Embryonic facial prominence (tissue), 1 donor: ENCODE data around the gene ZNF672.
"Not testable (repeated sequence)": the region's sequence is repeated elsewhere in the genome, so short reads cannot be mapped to it uniquely, and the experiment has no call there.

Experiments
- DNase-seq: peaks from one replicate; pipeline ENCODE4 v3.0.0-alpha.2; 2016; ENCODE audit errors: extremely low spot score

The ZNF672 gene

DNA sequence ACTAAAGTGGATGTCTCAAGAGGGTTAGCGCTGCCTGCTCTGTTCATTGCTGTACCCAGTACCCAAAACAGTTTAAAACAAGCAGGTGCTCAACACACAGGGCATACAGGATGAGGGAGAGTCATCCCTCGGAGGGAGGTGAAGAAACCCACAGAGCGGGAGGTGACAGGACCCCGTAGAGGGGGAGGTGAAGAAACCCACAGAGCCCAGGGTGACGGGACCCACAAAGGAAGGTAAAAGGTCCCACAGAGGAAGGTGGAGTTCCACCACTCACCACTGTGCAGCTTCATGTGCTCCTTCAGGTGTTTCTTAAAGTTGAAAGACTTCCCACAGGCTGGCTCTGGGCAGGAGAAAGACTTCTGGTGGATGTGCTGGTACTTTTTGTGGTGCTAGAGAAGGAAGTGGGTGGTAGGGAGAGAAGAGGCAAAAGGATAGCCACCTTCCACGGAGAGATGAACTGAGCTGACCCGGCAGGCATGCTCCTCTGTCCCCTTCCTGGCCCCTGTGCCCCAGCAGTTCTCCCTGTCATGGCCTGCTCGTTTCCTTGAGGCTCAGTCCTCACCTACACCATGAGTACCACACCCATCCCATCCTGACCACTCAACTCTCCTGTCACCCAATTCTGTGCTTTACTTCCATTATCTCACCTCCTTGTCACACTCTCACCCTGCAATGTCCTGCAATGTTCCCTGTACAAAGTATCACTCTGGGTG lies 15.8 kb downstream of the ZNF672 start:
- DNase-seq: no peak

DNA sequence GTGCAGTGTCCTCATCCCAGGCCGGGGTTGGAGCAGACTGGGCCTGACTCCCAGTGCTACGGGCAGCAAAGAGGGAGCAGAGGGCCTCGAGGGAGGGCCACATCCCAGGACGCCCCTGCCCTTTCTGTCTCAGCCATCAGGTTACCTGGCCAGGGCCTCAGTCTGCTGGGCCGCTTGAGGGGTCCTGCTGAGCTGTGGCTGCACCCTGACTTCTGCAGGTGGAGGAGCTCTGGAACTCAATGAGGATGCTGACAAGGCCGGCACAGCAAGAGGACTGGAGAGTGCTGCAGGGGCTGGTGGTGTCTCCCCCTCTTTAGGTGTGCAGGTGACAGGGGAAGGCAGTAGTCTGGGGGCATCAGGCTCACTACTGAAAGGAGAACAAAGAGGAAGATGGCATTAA lies 17.6 kb downstream of the ZNF672 start:
- no peak for DNase-seq

DNA sequence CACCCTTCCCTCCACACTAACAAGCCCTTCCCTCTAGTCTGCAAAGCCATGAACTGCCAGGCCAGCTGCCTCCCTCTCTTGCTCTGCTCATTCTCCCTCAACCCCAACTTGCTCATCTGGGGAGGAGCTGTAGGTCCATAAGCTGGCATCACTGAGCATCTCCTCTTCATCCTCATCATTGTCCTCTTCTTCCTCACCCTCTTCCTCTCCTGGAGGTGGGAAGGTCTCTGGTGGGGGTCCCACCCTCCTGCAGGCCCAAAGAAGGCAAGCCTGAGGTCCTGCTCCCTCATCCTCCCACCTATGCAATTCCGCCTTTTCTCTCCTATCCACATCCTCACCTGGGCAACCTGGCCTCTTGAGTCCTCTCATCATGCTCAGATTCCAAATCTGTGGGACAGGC lies 18.2 kb downstream of the ZNF672 start:
- no peak for DNase-seq

DNA sequence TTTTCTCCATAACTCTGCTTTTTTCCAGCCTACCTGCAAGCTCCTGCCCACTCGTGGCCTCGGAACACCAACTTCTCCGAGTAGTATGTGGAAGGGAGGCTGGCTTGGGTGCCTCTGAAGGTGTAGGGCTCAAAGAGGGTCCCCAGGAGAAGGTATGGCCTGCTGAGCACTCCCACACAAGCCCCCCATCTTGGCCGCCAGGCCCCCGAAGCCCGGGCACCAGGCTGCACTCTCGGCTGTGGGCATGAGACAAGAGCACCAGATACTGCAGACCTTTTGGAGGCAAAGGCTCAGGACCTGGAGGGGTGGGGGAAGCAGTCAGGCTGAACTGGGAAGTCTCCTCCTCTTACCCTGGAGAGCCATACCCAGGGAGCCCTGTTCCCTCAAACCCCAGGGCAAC lies 19.2 kb downstream of the ZNF672 start:
- DNase-seq: no peak

DNA sequence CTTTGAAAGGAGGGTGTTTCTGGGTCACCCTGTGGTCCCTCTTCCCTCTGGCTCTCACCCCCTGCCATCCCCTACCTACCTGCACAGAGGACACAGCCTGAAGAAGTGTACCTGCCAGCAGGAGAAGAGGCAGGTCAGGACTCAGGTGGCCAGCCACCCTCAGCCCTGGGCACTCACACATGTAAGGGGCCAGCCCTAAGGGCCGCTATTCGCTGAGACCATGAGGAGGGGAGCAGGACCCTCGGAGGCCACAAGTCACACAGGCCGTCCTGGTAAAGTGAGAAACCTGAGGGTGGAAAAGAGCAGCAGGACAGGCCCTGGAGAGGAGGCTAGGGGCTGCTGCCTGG lies 19.7 kb downstream of the ZNF672 start:
- DNase-seq: no peak

DNA sequence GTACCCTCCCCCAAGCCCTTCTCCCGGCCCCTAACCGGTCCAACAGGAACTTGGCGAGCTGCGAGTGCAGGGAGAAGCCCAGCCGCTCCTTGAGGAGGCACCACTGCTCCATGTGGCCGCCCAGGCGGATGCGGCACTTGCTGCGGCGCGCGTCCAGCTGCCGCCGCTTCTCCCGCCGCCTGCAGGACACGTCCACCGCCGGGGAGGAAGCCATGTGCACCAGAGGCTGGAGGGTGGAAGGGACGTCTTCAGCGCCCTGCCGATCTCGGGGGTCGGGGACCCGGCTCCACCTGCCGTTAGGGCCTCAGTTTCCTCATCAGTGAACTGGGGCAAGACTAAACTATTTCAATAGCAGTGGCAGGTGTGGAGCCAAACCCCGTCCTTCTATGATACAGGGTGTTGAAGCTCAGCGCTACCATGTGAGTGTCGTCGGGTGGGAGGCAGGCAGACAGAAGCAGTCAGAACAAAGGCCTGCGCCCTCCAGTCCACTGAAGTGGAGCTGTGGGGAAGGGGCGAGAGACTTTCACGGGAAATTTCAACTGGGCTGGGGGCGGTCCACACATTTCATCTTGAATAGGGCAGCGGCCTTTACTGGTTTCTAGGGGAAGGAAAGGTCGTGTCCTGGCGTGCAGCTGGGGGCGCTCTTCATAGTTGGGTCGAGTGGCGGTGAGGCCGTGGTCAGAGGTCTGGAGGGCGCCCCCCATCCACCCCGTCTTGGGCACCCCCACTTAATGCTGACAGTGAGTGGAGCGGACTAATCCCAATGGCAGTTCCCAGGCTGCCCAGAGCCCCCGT lies 20.3 kb downstream of the ZNF672 start:
- DNase-seq: no peak

DNA sequence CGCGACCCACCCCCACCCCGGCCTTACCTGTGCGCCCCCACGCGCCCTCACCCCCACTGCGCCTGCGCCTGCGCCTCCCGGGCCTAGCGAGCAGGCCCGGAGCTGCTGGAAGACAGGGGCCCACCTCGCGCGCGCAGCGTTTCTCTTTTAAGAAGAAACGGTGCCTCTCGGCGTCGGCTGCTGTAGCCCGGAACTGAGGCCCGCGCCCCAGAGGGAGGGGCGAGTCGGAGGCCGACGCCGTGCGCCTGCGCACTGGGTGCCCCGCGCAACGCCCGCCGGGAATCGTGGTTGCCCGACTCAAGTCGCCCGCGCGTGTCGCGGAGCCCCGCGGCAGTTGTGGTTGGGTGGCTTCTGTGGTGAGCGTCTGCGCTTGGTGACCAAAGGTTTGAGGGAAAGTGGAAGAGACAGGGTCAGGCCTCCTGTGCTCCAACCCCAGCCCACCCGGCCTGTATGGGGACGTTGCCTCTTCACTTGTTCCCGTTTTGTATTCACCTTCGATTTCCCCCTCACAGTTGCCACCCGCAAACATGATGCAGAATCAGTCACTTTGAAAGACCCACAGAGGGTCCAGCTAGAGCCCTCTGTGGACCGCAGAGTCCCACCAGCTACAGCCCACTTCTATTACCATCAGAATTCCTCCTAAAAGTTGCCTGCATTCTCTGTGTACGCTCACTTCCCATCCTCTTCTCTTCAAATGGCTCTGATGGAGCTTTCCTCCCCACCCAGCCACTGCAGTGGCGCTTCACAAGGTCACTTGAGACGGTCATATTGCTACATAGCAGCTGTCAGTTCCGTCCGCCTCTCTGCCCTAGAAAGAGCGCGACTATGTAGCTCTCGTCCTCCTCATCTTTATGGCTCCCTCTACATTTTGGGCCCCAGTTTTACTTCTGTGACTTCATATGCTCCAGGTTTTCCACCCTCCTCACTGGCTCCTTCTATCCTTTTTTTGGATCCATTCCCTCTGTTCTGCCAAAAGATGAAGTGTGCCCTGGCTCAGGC lies 21.2 kb downstream of the ZNF672 start, which contains the start of gene ZNF692:
TSS of gene ZNF692 (minus strand) at position 195 of the 999 bp plus-strand sequence. CDS start 776 bp downstream, outside the sequence.
- DNase-seq: peak; percentile 95

DNA sequence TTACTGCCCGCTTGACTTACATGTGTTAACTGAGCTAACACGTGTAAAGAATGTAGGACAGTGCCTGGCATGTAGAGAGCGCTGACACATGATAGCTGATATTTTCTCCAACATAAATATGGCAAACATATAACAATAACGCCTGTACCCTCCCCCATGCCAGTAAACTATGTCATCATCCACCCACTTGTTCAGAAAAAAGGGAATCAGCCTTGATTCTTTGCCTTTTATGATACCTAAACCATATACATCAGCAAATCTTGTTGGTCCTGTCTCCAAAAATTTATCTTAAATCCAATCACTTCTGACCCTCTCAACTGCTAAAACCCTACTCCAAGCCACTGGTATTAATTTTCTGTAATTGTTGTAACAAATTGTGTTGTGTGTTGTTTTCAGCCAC lies 22.0 kb downstream of the ZNF672 start:
- no peak for DNase-seq

DNA sequence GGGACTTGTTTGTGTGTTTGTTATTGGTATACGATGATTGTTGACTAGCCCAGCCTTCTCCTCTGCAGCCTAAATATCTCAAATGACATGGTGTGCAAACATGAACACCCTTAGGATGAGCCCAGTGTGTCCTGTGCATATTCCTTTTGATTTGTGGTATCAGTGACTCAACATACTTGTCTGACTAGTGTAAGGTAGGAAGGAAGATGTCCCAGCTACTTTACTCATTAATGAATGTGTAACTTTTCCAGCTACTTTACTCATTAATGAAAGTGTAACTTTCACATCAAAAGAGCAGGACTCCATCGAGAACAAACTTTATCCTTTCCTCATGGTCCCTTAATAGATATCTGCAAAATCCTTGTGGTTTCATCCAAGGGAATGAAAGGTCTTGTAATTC lies 23.6 kb downstream of the ZNF672 start:
- DNase-seq: no peak

DNA sequence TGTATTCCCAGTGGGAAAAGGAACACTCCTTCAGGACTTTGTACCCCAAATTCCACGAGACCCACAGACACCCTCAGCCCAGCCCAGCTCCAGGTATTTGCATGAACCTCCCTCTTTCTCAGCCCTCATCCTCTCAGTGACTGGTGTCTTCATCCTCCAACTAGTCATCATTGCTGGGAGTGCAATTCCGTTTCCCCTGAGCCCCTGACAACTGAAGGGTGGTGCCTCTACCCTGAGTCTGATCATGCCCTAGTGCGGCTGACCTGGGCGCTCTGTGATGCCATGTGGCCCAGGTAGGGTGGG lies 24.6 kb downstream of the ZNF672 start:
- DNase-seq: no peak

DNA sequence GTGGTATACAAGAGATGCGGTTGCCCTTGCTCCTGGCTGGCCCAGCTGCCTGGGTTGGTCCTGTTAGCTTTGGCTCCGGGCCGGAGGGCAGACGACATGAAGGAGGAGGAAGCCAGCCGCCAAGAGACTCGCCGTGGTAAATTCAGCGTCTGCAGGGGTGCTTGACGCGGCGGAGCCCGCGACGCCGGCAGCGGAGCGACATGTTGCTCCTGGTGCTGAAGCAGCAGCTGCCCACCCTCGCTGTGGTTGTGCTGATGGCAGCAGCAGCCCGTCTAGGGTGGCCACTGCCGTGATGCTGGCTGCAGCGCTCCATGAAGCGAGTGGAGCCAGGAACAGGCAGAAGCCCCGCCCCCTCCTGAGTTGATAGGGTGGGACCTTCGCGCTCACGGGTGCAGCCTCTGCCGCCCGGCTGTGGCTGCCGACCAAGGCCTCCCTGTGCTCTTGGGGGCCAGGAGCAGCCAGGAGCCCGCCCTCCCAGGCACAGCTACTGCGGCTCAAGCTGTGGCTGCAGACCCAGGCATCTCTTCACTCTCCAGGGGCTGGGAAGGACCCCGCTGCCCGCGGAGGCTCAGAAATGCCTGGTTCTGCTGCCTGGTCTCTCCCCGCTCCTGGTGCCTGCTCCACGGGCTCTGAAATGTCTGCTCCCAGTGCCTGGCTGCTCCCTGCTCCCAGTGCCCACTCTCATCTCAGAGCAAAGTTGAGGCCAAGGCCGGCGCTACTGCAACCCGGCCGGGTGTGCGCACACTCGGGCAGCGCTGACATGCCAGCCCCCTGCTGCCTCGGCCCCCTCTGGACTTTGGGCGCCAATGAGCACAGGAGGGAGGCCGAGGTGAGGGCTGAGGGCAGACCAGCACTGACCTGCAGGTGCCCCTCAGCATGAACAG lies 25.2 kb downstream of the ZNF672 start:
- DNase-seq: peak; percentile 22

DNA sequence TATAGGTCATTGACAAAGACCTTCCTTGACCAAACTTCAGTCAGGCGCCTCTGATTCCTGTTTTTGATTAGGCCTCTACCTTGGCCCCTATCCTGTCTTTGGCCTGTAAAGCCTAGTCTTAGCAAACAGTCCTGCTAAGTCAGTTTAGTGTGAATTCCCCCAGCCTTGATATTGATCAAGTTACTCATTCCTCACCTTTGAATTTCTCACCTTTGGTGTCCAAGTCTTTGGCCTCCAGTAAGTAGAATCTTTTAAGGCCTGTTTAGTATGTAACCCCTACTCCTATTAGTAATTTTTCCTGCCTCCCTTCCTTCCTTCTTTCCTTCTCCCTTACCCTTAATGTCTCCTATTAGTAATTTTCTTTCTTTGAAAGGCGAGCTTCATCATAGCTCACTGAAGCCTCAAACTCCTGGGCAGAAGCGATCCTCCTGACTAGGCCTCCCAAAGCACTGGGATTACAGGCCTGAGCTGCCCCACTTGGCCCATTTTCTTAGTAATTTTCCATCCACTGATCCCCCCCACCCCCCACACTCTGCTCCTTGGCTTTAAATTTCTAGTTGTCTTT lies 33.9 kb downstream of the ZNF672 start:
- no peak for DNase-seq

DNA sequence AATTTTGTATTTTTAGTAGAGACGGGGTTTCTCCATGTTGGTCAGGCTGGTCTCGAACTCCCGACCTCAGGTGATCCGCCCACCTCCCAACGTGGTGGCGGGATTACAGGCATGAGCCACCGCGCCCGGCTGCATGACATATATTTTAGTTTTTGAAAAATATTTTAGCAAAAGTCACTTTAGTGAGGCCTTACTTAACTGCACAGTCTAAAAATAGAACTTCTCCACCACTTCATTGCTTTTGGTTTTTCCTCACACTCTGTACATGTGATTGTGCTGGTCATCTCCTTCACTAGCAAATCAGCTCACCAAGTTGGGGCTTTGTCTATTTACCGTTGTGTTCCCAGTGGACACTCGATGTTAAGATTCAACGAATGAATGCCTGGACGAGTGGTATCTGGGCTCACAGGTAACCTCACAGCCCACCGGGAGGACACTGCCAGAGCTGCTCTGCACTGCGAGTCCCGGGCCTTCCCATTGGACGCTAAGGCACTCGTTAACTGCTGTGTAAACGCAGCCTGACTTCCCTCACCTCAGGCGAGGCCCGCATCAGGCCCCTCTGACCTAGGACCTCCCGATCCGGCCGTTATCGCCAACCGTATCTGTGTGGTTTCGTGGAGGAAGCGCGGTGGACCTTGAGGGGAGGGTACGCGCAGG lies 34.9 kb downstream of the ZNF672 start:
- DNase-seq: peak; percentile 36

DNA sequence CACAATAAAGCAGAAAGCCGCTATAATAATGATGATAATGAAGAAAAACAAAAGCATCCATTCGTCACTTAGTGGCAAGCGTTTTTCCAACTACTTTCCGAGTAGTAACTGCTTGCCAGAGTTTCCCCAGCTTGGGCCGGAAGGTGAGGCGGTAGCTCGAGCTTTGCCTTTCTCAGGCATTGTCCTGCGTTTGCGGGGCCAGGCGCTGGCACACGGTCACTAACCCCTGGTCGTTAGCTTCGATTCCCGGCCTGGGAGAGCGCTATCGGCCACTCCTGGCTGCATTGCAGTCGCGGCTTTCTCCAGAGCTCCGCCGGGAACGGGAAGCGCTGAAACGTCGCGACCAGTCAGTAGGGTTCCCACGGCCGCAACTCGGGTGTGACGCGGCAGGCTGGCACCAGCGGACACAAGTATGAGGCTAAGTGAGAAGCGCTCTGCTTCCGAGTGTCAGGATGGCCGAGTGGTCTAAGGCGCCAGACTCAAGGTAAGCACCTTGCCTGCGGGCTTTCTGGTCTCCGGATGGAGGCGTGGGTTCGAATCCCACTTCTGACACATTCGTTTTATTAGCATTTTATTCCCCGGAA lies 35.5 kb downstream of the ZNF672 start:
- peak; percentile 90 for DNase-seq

DNA sequence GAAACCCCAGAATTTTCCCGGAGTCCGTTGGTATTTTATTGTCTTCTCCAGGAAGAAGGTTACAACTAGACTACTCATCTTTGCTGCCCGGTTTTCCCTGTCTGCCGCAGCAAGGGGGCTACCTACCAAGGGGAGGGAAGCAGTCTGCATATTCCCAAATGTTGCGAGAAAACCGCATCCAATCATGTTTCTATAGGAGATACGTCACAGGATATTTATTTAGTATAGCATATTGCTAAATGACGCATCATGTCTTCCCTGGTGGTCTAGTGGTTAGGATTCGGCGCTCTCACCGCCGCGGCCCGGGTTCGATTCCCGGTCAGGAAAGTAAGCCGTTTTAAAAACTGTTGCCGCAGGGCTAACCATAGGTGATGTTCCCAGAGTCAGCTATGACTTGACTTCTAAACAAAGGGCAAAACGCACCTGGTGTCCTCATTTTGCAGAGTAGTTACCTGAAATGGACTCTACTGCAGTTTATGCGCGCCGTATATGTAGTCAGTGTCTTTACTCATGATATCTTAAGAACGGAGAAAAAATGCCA lies 36.0 kb downstream of the ZNF672 start:
- peak; percentile 85 for DNase-seq

DNA sequence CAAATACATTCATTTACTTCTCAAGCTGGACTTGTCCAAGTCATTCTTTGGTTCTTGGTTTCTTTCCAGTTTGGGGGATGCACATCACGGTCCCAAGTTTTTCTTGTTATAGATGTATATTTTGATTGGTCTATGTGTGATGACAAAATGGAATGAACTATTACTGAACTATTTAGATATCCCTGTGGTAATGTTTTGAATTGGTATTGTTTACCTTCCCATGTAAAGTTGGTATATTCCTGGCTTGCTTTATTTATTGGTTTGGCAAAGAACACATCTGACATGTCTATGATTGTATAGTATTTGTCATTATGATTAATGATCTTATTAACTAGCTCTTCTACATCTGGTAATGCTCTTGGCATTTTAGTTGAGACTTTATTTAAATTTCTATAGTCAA lies 43.2 kb downstream of the ZNF672 start:
- no peak for DNase-seq

DNA sequence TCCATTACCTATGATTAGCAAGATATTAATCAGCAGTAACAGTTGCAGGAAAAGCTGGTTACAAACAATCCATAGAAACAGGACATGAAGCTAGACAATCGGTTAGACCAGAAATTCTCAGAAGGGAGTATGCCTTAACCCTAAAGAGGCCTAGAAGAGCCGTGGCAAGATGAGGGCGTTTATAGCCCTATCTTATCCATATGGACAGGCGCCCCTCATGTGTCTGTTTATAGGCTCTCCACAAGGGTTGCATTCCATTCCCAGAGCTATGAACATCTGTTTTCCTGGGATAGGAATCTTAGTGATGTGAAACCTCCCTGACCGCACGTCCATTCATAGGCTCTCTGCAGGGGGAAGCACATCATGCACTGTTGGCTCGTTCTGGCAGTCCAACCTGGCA lies 44.4 kb downstream of the ZNF672 start:
- DNase-seq: not testable (repeated sequence)

DNA sequence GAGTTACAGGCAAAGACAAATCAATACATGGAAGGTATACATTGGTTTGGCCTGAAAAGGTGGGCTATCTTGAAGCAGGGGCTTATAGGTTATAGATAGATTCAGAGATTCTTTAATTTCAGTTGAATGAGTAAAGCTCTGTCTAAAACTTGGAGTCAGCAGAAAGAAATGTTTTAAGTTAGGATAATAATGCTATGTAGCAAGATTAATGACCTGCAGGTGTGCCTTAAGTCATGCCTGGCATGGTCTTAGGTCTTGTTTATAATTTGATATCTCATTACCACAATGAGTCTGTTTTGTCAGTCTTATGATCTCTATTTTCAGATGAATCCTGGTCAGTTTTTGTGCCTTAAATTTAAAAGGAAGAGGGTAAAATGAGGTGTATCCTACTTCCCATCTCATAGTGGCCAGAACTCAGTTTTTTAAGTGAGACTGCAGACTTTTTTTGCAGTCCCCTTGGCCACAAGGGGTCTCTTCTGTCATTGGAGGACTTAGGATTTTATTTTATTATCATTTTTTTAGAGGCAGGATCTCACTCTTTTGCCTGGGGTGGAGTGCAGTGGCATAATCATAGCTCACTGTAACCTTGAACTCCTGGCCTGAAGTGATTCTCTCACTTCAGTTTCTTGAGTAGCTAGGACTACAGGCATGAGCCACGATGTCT lies 46.7 kb downstream of the ZNF672 start:
- no peak for DNase-seq

DNA sequence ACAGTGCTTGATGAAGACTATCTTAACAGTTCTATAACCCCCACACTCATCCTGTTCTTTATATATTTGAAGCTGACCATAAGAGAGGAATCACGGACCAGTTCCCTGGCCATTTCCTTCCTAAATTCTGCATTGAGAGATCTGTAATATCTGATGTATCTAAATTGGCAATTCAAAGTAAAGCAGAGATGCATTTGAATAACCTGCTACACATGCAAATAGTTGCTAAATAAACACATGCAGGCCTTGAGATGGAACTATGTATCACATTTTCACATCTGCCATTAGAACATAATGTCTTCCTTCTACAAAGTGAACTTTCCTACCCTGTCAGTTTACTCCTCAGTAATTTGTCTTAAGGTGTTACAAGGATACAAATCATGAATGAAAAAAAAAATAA lies 47.6 kb downstream of the ZNF672 start:
- DNase-seq: no peak
